NT2/D1 (cell line): ENCODE measurements around the gene TPBGL.

Experiments
- SUZ12 ChIP-seq: IDR thresholded peaks from 2 replicates; pipeline ENCODE4 v1.6.1; 2011; ENCODE audit not compliant: insufficient read length, insufficient read depth; ENCODE audit errors: extremely low read depth
- YY1 ChIP-seq: IDR thresholded peaks from 2 replicates; pipeline ENCODE4 v1.6.1; 2011; ENCODE audit not compliant: insufficient read length, insufficient read depth
- ZNF274 ChIP-seq: IDR thresholded peaks from 2 replicates; pipeline ENCODE4 v1.6.1; 2011; ENCODE audit warnings: mild to moderate bottlenecking, low read depth, low read length

- TF ChIP-seq YY1: no peak
- no peak for TF ChIP-seq ZNF274
- no peak for TF ChIP-seq SUZ12
Observed at GRCh38 chr11:75236062-75236461, 4.5 kb upstream of the TPBGL start.
